Fibroblast of the conjunctiva (primary cell): ENCODE results near the gene MIOX.
"Not testable (repeated sequence)": the region's sequence is repeated elsewhere in the genome, so short reads cannot be mapped to it uniquely, and the experiment has no call there.

Source experiments
- DNase-seq: peaks from one replicate; pipeline ENCODE4 v3.0.0-alpha.2; 2010; ENCODE audit warnings: low read depth

MIOX gene

GRCh38 chr22:50517495-50518260 is 31.0 kb downstream of the MIOX start:
- DNase-seq = no peak

DNA sequence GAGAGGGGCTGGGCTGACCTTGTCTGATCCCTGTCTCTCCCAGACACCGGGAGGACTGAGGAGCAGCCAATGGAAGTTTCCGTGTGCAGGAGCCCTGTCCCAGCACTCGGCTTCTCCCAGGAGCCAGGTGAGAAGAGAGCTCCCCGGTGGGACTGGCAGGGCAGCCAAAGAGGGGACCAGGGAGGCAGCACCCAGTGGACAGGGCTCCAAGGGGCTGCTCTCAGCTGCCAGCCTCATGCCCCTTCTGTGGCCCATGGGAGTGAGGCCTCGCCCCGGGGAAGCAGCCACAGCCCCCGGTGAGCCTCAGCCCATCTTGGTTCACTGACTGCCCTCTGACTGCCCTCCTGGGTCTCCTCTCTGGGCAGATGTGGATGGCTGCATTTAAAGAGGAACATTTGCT is 31.9 kb downstream of the MIOX start:
- DNase-seq = no peak

GRCh38 chr22:50519151-50519550 is 32.5 kb downstream of the MIOX start:
- DNase-seq = no peak

DNA sequence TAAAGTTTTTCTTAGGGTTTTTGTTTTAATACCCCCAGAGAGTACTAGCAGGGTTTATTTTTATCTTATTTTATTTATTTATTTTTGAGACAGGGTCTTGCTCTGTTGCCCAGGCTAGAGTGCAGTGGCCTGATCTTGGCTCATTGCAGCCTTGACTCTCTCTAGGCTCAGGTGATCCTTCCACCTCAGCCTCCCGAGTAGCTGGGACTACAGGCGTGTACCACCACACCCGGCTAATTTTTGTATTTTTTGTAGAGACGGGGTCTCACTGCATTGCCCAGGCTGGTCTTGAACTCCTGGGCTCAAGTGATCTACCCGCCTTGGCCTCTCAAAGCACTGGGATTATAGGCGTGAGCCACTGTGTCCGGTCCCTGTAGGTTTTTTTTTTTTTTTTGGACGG is 33.5 kb downstream of the MIOX start:
- DNase-seq = not testable (repeated sequence)

DNA sequence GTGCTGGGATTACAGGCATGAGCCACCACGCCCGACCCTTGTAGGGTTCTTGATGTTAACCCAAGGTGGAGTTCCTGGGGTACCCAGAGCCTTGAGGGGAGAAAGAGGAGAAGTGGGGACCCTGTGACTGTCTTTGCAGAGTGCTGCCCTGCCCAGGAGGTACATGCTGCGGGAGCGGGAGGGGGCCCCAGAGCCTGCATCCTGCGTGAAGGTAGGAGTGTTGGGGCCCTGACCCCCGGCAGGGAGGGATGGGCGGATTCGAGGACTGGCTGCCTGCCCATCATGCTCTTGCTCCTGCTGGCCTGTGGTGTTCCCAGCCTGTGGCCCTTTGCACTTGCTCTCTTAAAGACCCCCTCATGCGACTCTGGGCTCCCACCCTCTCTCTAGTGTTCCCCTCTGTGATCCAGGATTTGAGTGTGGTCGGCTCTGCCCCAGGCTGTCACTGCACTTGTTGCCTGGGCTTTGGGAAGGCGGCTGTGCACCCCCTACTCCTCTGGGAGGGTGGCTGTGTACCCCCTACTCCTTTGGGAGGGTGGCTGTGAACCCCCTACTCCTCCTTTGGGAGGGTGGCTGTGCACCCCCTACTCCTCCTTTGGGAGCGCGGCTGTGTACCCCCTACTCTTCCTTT is 34.3 kb downstream of the MIOX start:
- no peak for DNase-seq

GRCh38 chr22:50521710-50522109 is 35.1 kb downstream of the MIOX start:
- DNase-seq = no peak

GRCh38 chr22:50522208-50522805 is 35.6 kb downstream of the MIOX start:
- DNase-seq = no peak

DNA sequence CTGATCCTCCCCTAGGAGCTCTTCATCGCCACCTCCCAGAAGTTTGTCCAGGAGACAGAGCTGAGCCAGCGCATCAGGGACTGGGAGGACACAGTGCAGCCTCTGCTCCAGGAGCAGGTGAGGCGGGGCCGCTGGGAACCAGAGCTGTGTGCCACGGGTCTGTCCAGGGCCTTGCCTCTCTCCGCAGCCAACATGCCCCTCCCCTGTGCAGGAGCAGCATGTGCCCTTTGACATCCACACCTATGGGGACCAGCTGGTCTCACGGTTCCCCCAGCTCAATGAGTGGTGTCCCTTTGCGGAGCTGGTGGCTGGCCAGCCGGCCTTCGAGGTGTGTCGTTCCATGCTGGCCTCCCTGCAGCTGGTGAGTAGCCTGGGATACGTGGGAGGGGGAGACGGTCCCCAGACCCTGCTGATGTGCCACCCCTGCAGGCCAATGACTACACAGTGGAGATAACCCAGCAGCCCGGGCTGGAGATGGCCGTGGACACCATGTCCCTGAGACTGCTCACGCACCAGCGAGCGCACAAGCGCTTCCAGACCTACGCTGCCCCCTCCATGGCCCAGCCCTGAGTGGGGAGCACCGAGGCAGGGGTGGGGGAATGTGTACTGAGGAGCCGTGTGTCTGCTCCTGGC is 36.3 kb downstream of the MIOX start:
- no peak for DNase-seq

DNA sequence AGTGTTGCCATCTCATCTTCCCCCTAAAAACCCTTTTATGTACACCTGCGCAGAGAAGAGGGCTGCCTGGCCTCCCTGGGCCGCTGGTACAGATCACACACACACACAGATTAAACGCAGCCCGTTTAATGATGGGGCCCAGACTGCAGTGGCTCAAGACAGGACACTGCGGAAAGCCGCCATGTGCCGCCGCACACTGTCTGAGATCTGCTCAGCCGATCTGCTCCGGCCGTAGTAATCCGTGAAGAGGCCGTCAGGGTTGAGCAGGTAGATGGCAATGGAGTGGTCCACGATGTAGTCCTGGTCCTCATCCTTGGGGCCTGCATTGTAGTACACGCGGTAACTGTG is 36.8 kb downstream of the MIOX start:
- no peak for DNase-seq

DNA sequence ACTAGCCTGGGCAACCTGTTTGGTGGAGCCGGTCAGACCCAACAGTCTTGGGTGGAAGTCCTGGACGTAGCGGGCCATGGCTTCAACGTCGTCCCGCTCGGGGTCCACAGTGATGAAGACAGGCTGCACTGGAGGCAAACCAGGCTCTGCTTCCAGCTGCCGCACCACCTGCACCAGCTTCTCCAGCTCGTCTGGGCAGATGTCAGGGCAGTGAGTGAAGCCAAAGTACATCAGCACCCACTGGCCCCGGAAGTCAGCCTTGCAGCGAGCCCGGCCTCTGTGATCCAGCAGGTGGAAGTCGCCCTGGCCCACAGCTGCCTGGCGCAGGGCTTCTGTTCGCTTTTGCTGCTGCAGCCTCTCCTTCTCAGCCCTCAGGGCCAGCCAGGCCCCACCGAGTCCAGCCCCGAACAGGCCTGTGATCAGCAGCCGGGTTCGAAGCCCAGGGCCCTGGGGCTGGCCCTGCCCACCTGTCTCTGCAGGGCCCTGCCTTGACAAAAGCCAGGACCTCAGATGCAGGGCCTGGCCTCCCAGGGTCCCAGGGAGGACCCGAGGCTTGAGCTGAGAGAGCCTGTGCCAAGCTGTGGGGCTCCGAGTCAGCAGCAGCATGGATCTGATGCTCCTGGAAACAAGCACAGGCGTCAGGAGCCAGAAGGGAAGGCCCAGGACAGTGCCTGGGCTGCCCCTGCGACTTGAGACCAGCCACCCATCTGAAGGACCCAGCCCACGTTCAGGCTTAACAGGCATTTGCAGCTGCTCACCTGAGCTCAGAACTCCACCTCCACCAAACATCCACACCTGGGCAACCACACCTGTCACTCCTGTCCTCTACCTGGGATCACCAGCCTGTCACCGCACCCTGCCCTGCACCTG is 37.4 kb downstream of the MIOX start:
- no peak for DNase-seq

- DNase-seq = no peak
Observed at GRCh38 chr22:50524676-50525103, 38.0 kb downstream of the MIOX start.

- peak; percentile 95 for DNase-seq
Observed at GRCh38 chr22:50525104-50525857, 38.6 kb downstream of the MIOX start, which contains the start of gene SCO2. TSS of gene SCO2 (minus strand) at chr22:50525598. CDS start at chr22:50524411, 1,187 bp downstream.

- no peak for DNase-seq
Observed at GRCh38 chr22:50525858-50526107, 39.1 kb downstream of the MIOX start.

DNA sequence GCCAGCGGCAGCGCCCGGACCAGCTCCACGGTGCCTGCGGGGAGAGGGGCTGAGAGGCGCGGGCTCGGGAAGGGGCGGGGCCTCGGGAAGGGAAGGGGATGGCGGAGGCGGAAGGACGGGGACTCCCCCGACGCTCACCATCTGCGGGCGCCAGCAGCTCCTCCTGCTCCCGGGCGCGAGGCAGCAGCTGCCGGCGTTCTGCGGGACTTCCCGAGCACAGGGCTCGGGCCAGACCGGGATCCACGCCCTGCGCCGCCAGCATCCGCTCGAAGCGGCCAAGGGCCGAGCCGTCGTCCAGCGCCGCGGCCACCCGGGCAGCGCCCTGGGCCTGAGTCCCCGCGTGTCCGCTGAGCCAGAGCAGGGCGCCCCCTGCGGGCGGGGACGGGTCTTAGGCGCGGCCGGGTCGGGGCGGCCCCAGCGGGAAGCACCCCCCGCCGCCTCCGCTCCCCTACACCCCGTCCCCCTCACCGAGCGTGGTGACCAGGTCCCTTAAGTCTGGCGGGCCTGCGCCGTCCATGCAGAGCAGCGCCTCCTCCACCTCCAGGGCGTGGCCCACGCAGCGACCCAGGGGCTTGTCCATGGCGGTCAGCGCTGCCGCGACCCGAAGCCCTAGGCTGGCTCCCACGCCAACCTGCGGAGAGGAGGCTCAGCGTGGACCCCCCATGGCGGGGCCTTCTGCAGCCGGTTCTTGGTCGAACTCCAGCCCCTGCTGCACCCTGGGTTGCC is 39.6 kb downstream of the MIOX start:
- peak; percentile 57 for DNase-seq

- peak; percentile 44 for DNase-seq
Observed at GRCh38 chr22:50526834-50527801, 40.5 kb downstream of the MIOX start.

- DNase-seq = no peak
Observed at GRCh38 chr22:50527921-50528681, 41.4 kb downstream of the MIOX start.

- DNase-seq = no peak
Observed at GRCh38 chr22:50528682-50529415, 42.2 kb downstream of the MIOX start.

DNA sequence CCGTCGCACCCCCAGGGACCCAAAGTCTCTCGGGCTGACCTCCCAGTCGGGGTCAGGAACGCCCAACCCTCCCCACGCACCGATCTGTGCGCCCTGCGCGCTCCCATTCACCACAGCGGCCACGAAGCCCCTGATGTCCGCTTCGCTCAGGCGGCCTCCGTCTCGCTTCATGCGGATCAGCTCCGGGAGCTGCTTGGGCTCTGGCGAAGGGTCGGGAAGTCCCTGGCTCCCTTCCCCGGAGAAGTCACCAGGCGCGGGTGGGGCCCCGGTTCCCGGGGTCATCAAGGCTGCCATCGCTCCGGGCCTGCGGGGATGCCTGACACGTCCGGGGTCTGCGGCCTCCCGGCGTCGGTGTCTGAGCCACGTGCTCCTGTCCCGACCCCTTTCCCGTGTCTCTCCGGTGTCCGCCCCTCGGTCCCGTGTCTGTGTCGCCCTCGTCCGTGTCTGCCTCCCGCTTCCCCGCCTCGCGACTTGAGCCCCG is 42.8 kb downstream of the MIOX start:
- no peak for DNase-seq
